CD4-positive, alpha-beta T cell treated with Interleukin-21 for 1 hour (primary cell): Measurements from ENCODE around the gene GLIS1.

Experiments used
- DNase-seq: peaks from one replicate; pipeline ENCODE4 v3.0.0-alpha.2; 2020

The GLIS1 gene

DNA sequence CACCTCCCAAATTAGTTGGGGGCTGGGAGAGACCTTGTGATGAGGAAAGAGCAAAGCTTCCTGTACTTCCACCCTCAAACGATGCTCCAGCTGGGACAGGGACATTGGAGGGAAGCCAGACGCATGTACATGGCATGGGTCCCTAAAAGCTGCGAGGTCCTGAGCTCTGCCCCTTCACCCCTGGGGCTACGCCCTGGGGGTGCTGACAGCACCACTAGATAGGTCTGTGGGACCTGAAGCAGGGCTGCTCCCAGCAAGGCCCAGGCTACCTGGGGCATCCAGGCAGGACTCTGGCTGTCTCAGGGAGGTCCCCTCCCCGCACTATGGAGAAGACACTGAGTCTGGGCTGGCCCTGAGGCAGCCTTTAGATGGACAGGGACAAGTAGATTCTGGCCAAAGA, 196.4 kb downstream of the GLIS1 start:
- no peak for DNase-seq

DNA sequence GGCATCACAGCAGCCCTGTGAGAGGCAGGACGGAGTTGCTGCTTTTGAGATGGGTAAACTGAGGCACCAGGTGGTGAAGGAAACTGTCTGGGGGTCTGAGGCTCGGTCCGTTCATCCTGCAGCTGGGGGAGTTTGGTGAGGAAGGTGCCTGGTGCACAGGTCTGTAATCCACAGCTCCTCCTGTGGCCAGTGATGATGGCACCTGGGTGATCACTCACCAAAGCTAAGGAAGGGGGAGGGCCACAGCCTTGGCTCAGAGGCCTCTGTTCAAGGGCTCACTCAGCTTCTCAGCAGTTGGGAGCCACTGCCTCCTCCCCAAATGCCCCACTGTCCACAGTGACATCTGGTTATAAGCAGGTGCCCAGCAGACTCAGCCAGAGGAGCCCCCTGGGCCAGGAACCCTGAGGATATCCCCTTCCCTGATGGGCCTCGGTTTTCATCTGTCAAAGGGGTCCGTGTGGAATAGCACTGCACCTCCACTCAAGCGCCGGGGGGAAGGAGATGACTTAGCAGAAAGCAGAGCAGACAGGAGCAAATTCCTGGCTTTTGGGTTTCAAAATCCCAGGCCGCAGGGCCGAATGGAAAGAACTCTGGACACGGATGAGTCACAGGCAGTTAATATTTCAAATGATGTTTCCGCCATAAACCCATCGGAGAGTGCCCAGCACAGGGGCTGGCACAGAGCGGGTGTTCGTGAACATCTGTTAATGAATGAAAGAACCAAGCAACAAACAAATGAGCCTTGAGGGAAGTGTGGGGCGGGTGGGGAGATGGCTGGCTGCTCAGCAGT, 197.0 kb downstream of the GLIS1 start:
- DNase-seq, result no peak

DNA sequence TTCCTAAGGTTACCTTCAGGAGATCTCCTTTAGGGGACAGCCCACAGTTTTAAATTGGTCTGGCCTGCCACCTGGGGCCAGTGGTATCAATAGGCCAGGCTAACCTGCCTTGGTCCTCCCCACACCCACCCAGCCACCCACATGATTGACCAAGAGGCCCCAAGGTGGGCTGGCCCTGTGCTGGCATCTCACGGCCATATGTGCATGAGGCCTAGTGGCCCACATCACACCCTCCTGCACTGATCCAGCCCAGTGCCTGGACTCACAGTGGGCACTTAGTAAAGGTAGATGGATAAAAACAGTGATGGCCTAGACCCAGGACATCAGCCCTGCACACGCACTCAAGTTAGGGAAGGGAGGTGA, 197.7 kb downstream of the GLIS1 start:
- no peak for DNase-seq

DNA sequence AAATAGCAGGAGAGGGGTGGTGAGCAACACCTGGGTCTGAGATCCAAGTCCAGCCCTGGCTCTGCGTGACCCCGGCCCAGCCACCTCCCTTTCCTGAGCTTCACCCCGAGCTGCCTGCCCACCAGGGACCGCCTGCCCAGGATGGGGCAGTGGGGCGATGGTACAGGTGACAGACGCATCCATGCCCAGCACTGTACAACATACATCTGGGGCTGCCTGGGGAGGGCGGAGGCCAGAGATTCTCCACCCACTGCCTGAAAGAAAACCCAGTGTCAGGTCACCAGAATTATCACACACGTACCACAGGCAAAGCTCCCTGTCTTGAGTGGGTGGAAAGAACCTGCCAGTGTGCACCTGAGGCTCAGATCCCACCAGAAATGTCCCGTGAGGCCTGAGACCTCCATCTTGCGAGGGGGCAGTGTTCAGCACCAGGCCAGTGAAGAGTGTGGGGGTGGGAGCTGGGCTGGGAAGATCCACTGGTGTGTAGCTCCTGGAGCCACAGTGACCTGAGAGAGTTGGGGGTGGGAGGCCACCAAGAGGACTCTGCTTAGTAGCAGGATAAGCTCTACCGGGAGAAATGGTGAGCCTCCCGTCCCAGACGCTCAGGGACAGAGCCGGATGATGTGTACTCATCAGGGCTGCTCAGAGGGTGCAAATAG, 198.2 kb downstream of the GLIS1 start:
- DNase-seq, result no peak

DNA sequence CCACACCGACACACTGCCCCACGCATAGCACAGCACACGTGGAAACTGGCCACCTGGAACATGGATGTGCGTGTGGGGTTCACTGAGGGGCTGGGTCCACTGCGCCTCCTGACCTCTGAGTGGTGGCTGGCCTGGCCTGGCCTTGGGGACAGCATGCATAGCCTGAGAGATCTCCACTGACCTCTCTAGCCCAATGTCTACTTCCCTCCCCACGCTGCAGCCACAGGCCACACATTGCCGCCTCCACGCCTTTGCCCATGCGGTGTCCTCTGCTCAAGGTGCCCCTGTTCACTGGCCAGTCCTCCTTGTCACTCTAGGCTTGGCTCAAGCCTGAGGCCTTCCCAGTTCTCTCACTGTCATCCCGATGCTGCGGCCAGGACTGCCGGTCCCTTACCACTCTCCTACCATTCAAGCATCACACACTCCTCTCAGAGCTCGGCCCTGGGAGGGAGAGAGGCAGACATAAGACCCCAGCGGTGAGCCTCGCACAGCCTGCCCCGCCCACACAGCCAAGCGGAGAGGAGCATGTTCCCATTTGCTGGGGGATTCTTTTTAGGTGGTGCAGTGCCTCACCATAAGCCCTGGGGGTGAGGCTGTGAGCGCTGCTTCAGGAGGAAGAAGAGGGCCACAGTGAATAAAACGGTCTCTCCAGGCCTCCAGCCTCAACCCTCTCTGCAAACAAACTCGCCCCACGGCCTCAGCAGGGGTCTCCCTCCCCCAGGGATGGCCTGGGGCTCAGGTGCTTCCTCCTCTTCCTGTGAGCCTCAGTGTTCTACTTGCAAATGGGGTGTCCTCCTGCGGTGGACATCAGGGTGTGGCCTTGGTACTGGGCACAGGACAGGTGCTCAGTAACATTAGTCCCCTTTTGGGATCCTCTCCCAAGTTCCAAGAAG, 199.0 kb downstream of the GLIS1 start:
- no peak for DNase-seq

DNA sequence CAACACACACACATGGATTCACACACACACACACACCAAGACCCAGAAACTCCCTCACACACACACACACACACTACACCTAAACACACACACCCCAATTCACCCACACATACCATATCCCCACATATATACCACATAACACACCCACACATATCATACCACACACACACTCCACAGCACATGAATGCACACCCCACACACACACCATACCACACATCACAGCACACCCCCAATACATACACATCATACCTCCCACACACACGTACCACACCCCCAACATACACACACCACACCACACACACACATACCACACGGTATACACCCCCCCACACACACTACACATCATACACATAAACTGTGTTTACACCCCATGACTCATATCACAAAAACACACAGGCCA, 199.7 kb downstream of the GLIS1 start:
- DNase-seq, result no peak

DNA sequence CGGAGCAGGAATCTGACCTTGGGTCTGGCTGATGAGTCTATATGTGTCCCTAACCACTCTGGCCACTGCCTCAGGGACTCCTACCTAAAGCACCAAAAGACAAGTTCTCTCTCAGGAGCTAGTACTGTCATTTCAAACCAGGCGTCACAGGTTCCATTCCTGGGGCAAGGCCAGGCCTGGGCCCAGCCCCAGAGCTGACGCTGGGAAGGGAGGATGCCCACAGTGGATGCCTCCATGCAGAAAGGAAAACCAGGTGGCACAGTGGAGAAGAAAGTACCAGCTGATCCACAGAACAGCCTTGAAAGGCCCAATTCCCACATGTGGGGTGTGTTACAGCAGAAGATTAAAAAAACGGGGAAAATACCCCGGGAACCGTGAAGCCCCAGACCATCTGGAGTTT, 202.4 kb downstream of the GLIS1 start:
- DNase-seq, result no peak

DNA sequence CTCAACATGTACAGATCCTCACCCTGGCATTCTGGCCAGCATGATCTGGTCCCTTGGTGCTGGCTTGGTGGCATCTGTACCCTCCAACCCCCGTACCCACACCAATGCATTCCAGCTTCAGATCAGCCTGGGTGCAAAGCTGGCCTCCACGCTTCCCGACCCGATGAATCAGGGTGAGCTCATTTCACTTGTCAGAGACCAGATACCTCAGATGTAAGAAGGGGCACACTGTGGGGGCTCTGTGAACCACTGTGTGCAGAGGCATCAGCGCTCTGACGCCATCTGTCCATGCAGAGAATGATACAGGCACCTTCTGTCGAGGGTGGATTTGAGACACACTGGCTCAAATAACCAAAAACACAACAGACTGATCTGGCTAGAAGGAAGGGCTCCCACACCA, 203.1 kb downstream of the GLIS1 start:
- DNase-seq, result no peak

DNA sequence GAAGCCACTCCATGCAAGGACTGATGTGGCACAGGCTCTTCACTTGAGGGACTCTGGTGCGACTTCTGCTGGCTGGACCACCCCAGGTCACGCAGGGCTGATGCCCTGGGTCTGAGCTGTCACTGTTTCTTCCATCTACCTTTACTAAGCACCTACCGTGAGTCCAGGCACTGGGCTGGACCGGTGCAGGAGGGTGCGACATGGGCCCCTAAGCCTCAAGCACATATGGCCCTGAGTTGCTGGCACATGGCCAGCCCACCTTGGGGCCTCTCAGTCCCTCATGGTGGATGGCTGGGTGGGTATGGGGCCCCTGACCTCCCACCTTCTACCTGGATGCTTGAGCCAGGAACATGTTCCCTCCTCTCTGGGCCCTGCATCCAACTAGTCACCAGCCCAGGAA, 203.7 kb downstream of the GLIS1 start:
- no peak for DNase-seq

DNA sequence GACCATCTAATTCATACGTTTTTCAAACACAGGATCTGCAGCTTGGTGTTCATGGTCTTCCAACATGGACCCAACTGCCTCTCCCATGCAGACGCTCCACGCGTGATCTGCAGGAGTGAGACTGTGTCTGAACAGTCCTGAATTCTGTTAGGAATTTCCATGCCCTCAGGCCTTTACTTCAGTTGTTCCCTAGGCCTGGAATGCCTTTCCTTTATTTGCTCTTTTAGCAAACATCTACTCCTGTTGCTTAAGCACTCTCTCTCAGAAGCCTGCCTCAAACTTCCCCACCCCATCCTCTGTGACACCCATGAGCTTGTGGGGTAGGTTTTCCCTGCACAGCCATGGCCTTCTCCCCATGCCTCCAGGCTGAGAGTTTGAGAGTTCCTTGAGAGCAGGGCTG, 206.1 kb downstream of the GLIS1 start:
- no peak for DNase-seq

DNA sequence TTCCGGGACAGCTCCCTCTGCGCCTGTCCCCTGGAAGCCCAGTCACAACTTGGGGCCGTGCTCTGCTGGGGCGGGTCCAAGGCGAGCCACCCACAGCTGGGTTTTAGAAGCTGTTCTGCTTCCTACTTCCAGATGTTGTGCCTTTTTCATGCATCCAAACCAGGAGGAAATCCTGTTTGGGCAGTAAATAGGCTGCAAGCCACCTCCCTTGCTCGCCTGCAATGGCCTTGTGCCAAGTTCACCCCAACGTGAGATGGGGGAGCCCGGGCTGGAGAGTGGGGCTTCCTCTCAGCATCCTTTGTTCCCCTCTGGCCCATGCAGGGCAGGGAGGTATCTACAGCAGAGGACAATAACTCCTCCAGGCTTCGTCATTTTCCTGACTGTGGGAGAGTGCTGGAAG, 206.6 kb downstream of the GLIS1 start:
- DNase-seq, result no peak

DNA sequence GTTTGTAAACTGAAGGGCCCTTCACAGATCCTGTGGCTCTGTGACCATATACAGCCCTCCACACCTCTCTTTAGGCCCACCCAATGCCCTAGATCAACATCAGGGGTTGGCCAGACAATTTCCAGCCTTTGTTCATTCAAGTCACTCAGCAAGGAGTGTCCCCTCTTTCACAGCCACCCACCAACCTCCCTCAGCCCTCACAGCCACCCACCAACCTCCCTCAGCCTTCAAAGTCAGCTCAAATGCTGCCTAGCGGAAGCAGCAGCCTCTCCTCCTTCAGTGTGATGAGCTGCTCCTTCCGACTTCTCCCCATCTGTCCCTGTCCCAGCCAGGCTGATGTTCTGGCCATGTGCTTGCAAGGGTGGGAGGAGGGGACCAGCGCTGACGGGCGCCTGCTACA, 208.4 kb downstream of the GLIS1 start:
- no peak for DNase-seq

DNA sequence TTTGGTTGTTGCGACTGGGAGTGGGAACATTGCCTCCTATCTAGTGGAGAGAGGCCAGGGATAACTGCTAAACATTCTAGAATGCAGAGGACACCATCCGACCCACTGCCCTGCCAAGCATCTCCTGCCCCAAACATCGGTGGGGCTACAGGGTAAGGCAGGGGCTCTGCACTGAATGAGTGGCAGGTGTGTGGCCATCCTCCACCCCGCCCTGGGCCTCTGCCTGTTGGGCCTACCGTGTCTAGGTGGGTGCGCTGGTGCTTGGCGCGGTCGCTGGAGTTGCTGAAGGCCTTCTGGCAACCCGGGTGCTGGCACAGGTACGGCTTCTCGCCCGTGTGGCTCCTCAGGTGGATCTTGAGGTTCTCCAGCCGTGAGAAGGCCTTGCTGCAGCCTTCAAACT, 209.4 kb downstream of the GLIS1 start:
- no peak for DNase-seq

DNA sequence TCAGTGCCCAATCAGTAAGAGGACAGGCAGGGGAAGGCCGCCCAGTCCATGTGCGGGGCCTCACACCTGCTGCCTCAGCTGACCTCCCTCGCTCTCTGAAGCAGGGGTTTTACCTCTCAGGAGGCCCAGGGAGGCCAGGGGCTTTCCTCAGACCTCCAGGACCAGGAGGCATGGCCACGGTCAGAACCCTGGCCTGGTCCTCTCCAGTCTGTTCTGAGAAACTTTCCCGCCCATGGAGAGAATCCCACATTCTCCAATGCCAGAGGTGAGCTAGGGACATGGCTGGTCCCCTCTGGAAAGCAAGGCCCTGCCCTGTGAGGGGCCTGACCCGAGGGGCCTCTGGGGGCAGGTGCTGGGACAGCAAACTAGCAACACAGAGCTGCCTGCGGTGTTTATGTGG, 211.6 kb downstream of the GLIS1 start:
- no peak for DNase-seq

DNA sequence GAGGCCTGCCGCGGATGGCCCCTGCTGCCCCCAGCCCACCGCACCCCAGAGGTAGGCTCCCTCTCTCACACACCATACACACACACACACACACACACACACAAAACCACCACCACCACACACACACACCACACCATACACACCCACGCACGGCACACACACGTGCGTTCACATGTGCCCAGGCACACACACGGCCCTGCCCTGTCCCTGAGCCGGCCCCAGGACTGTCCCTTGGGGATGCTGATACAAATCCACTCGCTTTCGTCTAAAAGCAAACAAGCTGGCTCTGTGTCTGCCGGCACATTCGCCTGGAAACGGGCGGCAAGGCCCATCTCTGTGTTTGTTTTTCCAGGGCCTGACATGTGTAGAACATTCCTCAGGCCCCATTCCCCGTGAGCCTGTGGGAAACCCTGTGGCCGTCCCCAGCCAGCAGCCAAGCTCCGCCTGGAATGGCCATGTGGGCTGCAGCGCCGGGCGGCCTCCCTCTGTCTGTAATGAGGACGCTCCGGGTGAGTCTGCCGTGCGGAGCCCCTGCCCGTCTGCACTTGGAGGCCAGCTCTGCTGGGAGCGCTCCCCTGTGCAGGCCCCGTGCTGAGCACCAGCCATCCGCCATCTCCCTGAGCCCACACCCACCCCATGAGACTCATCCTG, 212.4 kb downstream of the GLIS1 start:
- DNase-seq, result no peak

DNA sequence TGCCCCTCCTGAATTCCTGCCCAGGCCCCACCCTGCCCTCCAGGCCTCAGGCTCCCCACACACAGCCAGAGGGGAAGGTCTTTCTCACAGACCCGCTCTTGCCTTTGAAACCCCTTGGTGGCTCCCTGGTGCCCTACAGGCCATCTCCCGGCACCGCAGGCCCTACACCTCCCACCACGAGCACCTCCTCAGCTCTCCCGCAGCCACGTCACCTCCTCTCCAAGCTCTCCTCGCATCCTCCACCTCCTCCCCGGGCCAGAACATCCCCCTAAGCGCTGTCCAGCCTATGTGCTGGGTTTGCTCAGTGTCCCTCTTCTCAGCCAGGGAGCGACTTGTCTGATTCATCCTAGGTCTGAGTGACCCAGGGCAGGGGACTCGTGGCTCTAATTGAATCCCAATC, 213.4 kb downstream of the GLIS1 start:
- DNase-seq, result no peak

DNA sequence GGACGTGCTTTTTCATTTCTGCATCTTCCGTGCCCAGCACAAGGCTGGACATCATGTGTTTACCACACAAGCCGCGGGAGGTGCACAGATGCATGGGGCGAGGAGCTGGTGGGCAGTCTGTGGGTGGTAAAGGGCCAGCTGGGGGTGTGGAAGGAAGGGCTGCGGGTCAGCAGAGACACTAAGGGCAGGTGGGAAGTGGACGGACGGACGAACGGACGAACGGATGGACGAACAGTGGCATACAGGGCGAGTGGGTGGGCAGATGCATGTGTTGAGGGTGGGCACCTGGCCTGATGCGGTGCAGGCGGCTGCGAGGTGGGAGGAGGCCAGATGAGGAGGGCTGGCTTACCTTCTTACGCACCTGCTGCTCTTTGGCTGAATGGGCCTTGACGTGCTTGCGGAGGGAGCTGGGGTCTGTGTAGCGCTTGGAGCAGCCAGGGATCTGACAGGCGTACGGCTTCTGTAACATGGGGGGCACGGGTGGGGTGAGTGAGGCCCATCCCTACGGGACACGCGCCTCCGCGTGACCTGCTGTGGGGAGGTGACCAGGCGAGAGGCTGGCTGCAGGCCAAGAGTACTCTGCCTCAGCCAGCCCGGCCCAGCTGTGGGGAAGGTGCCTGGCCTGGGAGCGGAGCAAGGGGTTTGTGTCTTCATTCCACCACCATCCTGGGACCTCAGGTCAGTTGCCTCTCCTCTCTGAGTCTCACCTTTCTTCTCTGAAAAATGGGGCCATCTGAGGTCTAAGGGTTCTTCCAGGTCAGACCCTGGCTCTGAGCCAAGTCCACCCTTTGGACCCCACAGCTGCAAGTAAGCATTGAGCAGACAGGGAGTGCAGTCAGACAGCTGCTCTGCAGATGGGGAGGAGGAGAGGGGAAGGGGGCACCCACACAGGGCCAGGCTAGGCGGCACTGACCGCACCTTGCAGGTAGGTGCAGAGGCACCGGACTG, 214.3 kb downstream of the GLIS1 start:
- DNase-seq, result no peak

DNA sequence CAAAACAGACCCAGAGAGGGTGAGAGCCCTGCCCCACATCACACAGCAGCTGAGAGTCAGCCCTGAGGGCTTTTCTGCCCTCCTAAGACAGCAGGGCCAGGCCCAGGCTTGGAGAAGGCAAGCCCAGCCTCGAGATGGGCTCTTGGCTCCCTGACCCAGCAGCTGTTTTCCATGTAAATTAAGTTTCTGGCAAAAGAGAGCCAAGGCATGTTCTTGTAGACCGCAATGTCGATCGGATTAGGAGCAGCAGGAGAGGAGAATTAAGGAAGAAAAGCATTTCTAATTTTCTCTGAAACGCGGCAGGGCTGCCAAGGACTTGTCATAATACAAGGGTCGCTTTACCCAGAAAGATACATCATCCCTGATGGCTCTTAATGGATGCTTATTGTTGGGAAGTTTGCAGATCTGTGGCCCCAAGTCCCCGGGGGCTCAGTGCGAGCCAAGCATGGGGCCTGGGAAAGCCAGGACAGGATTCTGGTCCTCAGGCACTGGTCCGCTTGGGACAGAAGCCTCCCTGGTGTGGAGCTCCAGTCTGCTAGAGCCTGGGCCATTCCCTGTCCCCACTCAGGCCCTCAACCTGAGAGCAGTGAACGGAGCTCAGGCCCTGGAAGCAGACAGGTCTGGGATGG, 216.9 kb downstream of the GLIS1 start:
- no peak for DNase-seq

DNA sequence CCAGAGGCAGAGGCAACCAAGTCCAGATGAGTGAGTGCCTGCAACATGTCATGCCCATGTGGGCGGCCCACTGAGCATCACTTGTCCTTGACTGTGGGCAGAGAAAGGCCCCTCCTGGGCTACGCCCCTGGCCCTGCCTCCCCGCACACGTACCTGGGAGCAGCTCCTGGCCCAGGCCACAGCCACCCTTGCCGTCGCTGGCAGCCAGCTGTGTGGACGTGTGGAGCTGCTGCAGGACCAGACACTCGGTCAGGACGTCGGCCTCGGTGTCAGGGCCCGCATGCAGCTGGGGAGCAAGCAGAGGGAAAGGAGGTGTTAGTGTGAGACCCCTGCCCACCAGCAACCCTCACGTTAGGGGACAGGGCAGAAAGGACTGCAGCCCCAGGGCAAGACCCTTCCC, 218.5 kb downstream of the GLIS1 start:
- DNase-seq, result no peak

DNA sequence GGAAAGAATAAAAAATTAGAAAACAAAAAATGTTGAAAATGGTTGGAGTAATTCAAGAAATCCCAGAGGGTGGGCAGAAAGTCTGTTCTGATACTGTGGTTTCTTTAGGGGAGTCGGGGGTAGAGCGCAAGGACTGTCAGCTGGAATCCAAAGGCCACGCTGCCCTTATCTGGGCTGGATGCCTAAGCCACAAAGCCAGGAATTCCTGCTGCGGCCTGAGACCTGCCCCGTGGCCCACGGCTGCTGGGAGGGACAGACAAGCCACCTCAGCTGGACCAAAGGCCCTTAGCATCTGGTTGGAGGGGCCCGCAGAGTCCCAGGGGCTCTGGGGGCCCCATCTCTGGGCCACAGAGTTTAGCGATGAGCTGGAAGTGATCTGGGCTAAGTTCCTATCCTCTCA, 219.5 kb downstream of the GLIS1 start:
- no peak for DNase-seq

DNA sequence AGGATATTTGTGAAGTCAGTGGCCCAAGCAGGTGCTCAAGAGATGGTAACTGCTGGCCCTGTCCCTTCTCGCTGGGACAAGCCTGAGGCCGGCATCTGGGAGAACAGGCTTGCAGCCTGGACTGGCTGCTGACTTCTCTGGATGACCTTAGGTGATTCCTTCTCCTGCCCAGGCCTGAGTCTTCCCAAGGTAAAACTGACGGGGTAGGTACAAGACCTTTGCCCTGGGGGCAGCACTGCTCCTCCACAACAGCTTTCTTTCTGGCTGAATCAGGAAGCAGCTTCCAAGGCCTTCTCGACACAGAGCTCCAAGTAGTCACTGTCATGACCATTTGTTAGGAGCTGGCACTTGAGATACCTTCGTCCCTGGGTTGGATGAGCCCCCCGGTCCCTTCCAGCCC, 220.2 kb downstream of the GLIS1 start:
- DNase-seq, result no peak
